Measurements from ENCODE around the gene SGPP1. TPM values are rescaled to one million over a fixed set of nuclear protein-coding genes. Genes with fewer than 3 reads are reported as not detected.

Gene SGPP1
- total and polyA plus RNA-seq, 2 donors (not counting 1 experiment from before 2014, with no cell fraction given): 13.8 to 46.4 TPM

DNA sequence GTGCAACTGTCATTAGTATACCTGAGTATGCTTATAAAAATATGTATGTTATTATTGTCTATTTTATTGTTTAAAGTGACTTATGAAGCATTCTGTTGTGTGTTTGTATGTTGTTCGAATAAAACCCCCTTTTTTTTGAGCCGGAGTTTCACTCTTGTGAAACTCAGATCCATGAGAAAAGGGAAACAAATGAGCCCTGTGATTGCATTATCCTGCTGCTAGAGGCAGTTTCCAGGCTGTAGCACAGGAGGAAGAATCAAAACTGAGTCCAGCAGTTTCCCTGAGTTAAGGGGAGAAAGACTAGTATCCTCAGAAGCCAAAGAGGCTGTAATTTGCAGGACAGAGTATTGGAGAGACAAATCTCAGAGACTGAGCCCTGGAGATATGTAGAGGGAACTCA lies 12.5 kb downstream of the SGPP1 start:
- Histone ChIP-seq H3K4me3 (ENCODE audit: control extremely low read depth in 1 of 5, extremely low read depth in 1 of 5, insufficient read depth in 1 of 5, low read depth in 2 of 5, low read length in 4 of 5) (no peak overlapping the region), H3K36me3 (replicated peaks in 1 of 2; ENCODE audit: control extremely low read depth in 1 of 2, control insufficient read depth in 1 of 2, extremely low read depth in 1 of 2, insufficient read depth in 2 of 2, low read length in 1 of 2) (peaks cover 4 to 18% of the 10 kb centered on the region in 2 experiments), H3K9ac (ENCODE audit: low read length) (no peak overlapping the region), H3K27me3 (replicated peaks in 1 of 4; ENCODE audit: control extremely low read depth in 1 of 4, control insufficient read depth in 3 of 4, insufficient read depth in 4 of 4, low read length in 3 of 4) (no peaks in the 10 kb centered on the region), H4K20me1 (ENCODE audit: control insufficient read depth, insufficient read depth, low read length, poor library complexity, severe bottlenecking) (no peaks in the 10 kb centered on the region), H3K9me3 (ENCODE audit: control extremely low read depth in 1 of 3, control insufficient read depth in 2 of 3, insufficient read depth in 1 of 3, low read length in 2 of 3) (peaks cover 4 to 20% (median 16%) of the 10 kb centered on the region in 3 donors), H3K79me2 (ENCODE audit: control insufficient read depth, insufficient read depth, low read length) (peaks cover 75% of the 10 kb centered on the region), H3K4me2 (replicated peaks; ENCODE audit: low read depth, low read length, poor library complexity, severe bottlenecking) (no peak overlapping the region), H3K27ac (ENCODE audit: low read length in 2 of 2) (no peak overlapping the region), H2AFZ (ENCODE audit: insufficient read depth, low read depth, low read length, poor library complexity, severe bottlenecking) (no peak overlapping the region), H3K4me1 (ENCODE audit: control insufficient read depth in 2 of 2, insufficient read depth in 2 of 2, low read length in 2 of 2) (peaks cover 6 to 16% of the 10 kb centered on the region in 2 donors)
- ChIA-PET POLR2A (no interaction called here), CTCF (interaction anchor here (3.3 kb wide), 1 partner anchor 54 kb away, joined by 11 read pairs; no protein-coding TSS in a partner anchor)
- Mint-ChIP-seq H3K27me3 (no peaks in the 10 kb centered on the region), H3K4me1 (peaks cover 34% of the 10 kb centered on the region), H3K4me3 (no peak overlapping the region), H3K27ac (peak overlapping the region; percentile 0), H3K9me3 (ENCODE audit: insufficient read depth) (no peaks in the 10 kb centered on the region)
- TF ChIP-seq, protein P1, sequence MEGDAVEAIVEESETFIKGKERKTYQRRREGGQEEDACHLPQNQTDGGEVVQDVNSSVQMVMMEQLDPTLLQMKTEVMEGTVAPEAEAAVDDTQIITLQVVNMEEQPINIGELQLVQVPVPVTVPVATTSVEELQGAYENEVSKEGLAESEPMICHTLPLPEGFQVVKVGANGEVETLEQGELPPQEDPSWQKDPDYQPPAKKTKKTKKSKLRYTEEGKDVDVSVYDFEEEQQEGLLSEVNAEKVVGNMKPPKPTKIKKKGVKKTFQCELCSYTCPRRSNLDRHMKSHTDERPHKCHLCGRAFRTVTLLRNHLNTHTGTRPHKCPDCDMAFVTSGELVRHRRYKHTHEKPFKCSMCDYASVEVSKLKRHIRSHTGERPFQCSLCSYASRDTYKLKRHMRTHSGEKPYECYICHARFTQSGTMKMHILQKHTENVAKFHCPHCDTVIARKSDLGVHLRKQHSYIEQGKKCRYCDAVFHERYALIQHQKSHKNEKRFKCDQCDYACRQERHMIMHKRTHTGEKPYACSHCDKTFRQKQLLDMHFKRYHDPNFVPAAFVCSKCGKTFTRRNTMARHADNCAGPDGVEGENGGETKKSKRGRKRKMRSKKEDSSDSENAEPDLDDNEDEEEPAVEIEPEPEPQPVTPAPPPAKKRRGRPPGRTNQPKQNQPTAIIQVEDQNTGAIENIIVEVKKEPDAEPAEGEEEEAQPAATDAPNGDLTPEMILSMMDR (IDR thresholded peaks at IDR 0.05): no peak
- no peak for TF ChIP-seq EZH2 (IDR thresholded peaks at IDR 0.05; ENCODE audit: borderline replicate concordance, insufficient read depth, low read depth, low read length, poor library complexity, severe bottlenecking)
- DNase-seq (no peak), ATAC-seq (ENCODE audit: low read depth) (no peak)
- intact Hi-C loops (cut with micrococcal nuclease): loop anchor here (5.0 kb wide), 1 partner anchor 33 kb away; no protein-coding TSS in a partner anchor
- 93% methylated on average over 2 of the region's 2 CpGs for WGBS (ENCODE audit: insufficient coverage)

DNA sequence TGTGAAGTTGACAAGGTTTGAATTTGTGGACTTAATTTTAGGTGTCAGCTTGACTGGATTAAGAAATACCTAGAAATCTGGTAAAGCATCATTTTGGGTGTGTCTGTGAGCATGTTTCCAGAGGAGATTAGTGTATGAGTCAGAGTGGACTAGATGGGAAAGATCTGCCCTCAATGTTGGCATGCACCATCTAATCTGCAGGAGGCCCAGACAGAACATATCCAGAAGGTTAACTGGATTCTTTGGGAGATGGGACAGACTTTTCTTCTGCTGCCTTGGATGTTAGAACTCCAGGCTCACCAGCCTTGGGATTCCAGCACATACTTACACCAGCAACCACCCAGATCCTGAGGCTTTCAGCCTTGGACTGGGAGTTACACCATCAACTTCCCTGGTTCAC lies 14.1 kb downstream of the SGPP1 start:
- peaks cover 4 to 20% (median 16%) of the 10 kb centered on the region in 3 donors for H3K9me3 ChIP-seq (ENCODE audit: control extremely low read depth in 1 of 3, control insufficient read depth in 2 of 3, insufficient read depth in 1 of 3, low read length in 2 of 3)
- no peaks in the 10 kb centered on the region for H3K27me3 ChIP-seq (replicated peaks in 1 of 4; ENCODE audit: control extremely low read depth in 1 of 4, control insufficient read depth in 3 of 4, insufficient read depth in 4 of 4, low read length in 3 of 4)
- Mint-ChIP-seq H3K4me1 (peaks cover 46% of the 10 kb centered on the region), H3K27me3 (no peaks in the 10 kb centered on the region), H3K9me3 (ENCODE audit: insufficient read depth) (no peaks in the 10 kb centered on the region), H3K27ac (peak overlapping the region; percentile 32), H3K4me3 (no peak overlapping the region)
- H3K4me2 ChIP-seq (replicated peaks; ENCODE audit: low read depth, low read length, poor library complexity, severe bottlenecking): no peak overlapping the region
- H4K20me1 ChIP-seq (ENCODE audit: control insufficient read depth, insufficient read depth, low read length, poor library complexity, severe bottlenecking): no peaks in the 10 kb centered on the region
- H3K9ac ChIP-seq (ENCODE audit: low read length): no peak overlapping the region
- CTCF ChIA-PET: interaction anchor here (0.9 to 3.3 kb wide), 2 partner anchors 12 to 56 kb away, joined by 4 to 11 read pairs; no protein-coding TSS in a partner anchor
- DNase-seq (no peak), ATAC-seq (ENCODE audit: low read depth) (no peak)
- H2AFZ ChIP-seq (ENCODE audit: insufficient read depth, low read depth, low read length, poor library complexity, severe bottlenecking): no peak overlapping the region
- no peak overlapping the region for H3K4me3 ChIP-seq (ENCODE audit: control extremely low read depth in 1 of 5, extremely low read depth in 1 of 5, insufficient read depth in 1 of 5, low read depth in 2 of 5, low read length in 4 of 5)
- peaks cover 79% of the 10 kb centered on the region for H3K79me2 ChIP-seq (ENCODE audit: control insufficient read depth, insufficient read depth, low read length)
- intact Hi-C loops (cut with micrococcal nuclease): loop anchor here (1.0 to 5.0 kb wide), 2 partner anchors 13 to 71 kb away; partner anchors contain the start of gene WDR89
- TF ChIP-seq, protein P1 (IDR thresholded peaks at IDR 0.05): no peak
- TF ChIP-seq EZH2 (IDR thresholded peaks at IDR 0.05; ENCODE audit: borderline replicate concordance, insufficient read depth, low read depth, low read length, poor library complexity, severe bottlenecking): no peak
- POLR2A ChIA-PET: no interaction called here
- H3K4me1 ChIP-seq (ENCODE audit: control insufficient read depth in 2 of 2, insufficient read depth in 2 of 2, low read length in 2 of 2): peaks cover 12 to 18% of the 10 kb centered on the region in 2 donors
- peak overlapping the region in 1 of 2 donors; percentile 40 for H3K27ac ChIP-seq (ENCODE audit: low read length in 2 of 2)
- H3K36me3 ChIP-seq (replicated peaks in 1 of 2; ENCODE audit: control extremely low read depth in 1 of 2, control insufficient read depth in 1 of 2, extremely low read depth in 1 of 2, insufficient read depth in 2 of 2, low read length in 1 of 2): peaks cover 4 to 16% of the 10 kb centered on the region in 2 experiments

All from B cell (primary cell).